Esophagus mucosa (tissue), 1 donor: Measurements from ENCODE around the gene TEX14. TPM values are rescaled to one million over a fixed set of nuclear protein-coding genes. Genes with fewer than 3 reads are reported as not detected.

Source experiments
- ATAC-seq: fragments of 200-7000 bp; cut with Tn5 transposase; one replicate; pipeline ENCODE4 v1.9.1; 2020
- total RNA-seq: library from RNA; stranded (reverse); gene quantifications from one replicate; pipeline ENCODE4 v1.2.4, GENCODE V29; 2023
- donor health status: DM: yes; HTN: yes; CAD: no.

TEX14 gene
- total RNA-seq, 1 donor from 2014 or later: 0.24 TPM

GRCh38 chr17:58517378-58517927 is 174.4 kb downstream of the TEX14 start:
- peak; percentile 59 for ATAC-seq

DNA sequence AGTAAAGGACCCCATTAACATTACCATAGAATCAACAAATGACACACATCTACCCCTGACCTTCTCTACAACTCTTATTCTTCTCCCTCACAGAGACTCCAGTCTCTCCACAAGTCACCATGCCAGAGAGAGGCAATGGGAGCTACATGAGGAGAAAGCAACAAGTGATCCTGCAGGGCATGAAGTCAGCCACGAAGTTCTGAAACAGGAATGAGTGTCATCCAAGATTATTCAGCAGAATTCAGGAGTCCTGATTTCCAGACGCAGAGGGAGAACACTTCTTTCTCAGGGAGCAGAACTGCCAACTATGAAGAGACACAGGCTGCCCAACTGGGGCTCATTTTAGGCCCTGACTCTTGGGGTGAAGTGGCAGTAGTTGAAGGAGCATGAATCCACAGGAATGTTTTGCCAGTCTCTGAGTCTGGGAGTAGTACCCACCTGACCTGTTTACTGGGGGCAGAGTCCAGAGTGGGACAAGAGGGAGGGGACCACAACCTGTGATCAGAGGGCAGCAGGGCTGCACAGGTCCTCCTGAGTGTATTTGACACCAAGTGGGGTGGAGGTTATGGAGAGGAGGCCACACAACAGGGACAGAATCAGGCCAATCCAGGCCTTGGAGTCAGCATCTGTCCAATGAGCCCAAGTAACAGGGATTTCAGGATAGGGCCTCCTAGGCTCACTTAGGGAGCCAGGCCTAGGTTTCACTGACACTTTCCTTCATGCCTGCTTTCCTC is 175.0 kb downstream of the TEX14 start:
- ATAC-seq: no peak

GRCh38 chr17:58515286-58515685 is 176.6 kb downstream of the TEX14 start:
- no peak for ATAC-seq

GRCh38 chr17:58514770-58515157 is 177.1 kb downstream of the TEX14 start:
- ATAC-seq: no peak

GRCh38 chr17:58513965-58514769 is 177.7 kb downstream of the TEX14 start, which contains the start of gene MTMR4:
Gene MTMR4 (minus strand): TSS chr17:58514638. CDS start chr17:58514407, 231 bp downstream.
- peak; percentile 46 for ATAC-seq

- no peak for ATAC-seq
These were observed 178.4 kb downstream of the TEX14 start for GRCh38 chr17:58513267-58513964.

- ATAC-seq: no peak
These were observed 181.8 kb downstream of the TEX14 start for GRCh38 chr17:58510075-58510474.

DNA sequence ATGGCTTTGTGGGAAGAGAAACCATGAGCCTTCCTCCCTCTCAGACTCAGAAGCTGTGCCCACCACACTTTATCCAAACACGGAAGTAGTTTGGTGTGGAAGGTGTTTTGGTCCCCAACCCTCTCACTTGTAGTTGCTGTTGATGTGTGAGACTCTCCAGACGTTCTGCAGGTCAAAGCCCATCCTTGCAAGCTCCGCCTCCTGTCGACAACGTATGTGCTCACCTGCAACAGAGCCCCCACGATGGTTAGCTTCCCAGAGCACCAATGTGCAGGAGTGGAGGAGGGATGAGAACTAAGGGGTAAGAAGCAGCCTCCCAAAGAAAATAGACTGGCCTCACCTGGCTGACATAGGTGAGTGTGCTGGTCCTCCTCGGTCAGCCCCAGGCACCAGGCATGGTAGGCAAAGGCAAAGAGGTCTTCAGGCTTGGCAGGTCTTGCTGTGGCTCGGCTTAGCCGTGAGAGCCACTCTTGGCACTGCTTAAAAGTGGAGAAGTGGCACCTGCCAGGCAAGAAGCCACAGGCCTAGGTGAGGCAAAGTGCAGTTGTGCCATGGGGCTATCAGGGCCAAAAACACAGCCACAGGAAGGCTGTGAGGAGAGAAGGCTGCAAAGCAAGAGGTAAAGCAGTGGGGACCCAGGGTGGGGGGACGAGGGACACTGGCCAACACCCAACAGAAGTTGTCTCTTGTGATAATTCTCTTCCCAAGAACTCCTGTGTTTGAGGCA is 183.3 kb downstream of the TEX14 start:
- no peak for ATAC-seq

DNA sequence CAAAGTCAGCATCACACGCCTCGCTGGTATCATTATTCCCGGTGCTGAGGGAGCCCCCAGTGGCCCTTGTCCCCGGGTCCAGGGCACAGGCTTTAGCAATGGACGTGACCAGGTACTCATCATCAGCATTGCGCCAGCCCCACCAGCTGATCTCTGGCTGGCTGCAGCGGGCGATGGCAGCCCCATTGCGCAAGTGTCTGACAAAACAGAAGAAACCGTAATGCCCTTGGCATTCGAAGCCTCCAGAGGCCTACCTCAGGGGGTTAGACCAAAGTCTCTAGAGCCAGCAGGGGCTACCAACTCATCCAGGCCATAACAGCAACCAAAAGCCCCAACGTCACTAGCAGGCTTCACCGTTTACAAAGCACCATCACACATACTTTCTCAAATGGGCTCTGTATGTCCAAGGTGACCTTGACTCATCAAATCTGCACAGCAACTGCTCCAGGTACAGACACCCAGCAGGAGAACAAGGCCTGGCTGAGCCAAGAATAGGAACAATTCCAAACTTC is 184.7 kb downstream of the TEX14 start:
- no peak for ATAC-seq

Other genes with a start within 250 kb of the TEX14 start
- not detected for gene HSF5, start 203.6 kb downstream of the TEX14 start, total RNA-seq
- 32.3 TPM for gene MTMR4, start 177.4 kb downstream of the TEX14 start, total RNA-seq
- gene RAD51C, start 557 bp upstream of the TEX14 start, total RNA-seq: 15.1 TPM
- 0.04 TPM for gene PPM1E, start 63.8 kb upstream of the TEX14 start, total RNA-seq